Lung (tissue), 12 donors: ENCODE measurements around the gene ATP8B4. TPM values are rescaled to one million over a fixed set of nuclear protein-coding genes. Genes with fewer than 3 reads are reported as not detected.

Experiments used
- ATAC-seq: fragments of 200-7000 bp; cut with Tn5 transposase; one replicate; pipeline ENCODE4 v1.9.1; 2020; ENCODE audit warnings: moderate number of reproducible peaks; ENCODE audit not compliant: insufficient read depth, low FRiP score
- DNase-seq, 3 donors: peaks; one replicate each; pipeline ENCODE4 v3.0.0-alpha.2; 2013 to 2017
- H3K27ac ChIP-seq, 2 donors: one replicate each; pipeline ENCODE4 v1.5.1; 2013; ENCODE audit warnings: mild to moderate bottlenecking in 2 of 2, moderate library complexity in 2 of 2, control low read depth in 1 of 2, inconsistent platforms in 1 of 2, low read depth in 1 of 2, low read length in 1 of 2
- H3K27me3 ChIP-seq, 3 donors: one replicate each; pipeline ENCODE4 v1.5.1; 2013; ENCODE audit warnings: low read length in 2 of 3; ENCODE audit not compliant: control insufficient read depth in 3 of 3, insufficient read depth in 3 of 3
- H3K36me3 ChIP-seq, 4 donors: one replicate each; pipeline ENCODE4 v1.5.1; 2013; ENCODE audit warnings: low read length in 4 of 4, mild to moderate bottlenecking in 1 of 4, moderate library complexity in 1 of 4; ENCODE audit not compliant: control insufficient read depth in 4 of 4, insufficient read depth in 4 of 4
- H3K4me1 ChIP-seq, 5 donors: one replicate each; pipeline ENCODE4 v1.5.1; 2013; ENCODE audit warnings: low read length in 5 of 5, mild to moderate bottlenecking in 2 of 5, moderate library complexity in 1 of 5; ENCODE audit not compliant: control insufficient read depth in 5 of 5, insufficient read depth in 5 of 5
- H3K4me3 ChIP-seq: one replicate; pipeline ENCODE4 v1.5.1; 2013; ENCODE audit warnings: mild to moderate bottlenecking, control low read depth, moderate library complexity
- H3K9ac ChIP-seq, 2 donors: one replicate each; pipeline ENCODE4 v1.5.1; 2013; ENCODE audit warnings: low read length in 2 of 2, control low read depth in 1 of 2; ENCODE audit not compliant: insufficient read depth in 1 of 2
- H3K9me3 ChIP-seq, 4 donors: one replicate each; pipeline ENCODE4 v1.5.1; 2013; ENCODE audit warnings: low read length in 3 of 4, mild to moderate bottlenecking in 1 of 4, moderate library complexity in 1 of 4; ENCODE audit not compliant: control insufficient read depth in 4 of 4, insufficient read depth in 3 of 4
- WGBS, 2 donors: extraction: QIAGEN DNeasy Blood & Tissue Kit; methylation state at CpG; one replicate each; pipeline ENCODE4 v1.1.7; 2013; 5-methylcytosine and 5-hydroxymethylcytosine counted together
- polyA plus RNA-seq, 2 donors: library from polyadenylated mRNA; stranded (reverse); fragments of 200-250 nt; gene quantifications; one replicate each; pipeline ENCODE4 v1.2.1, GENCODE V29; 2013
- total RNA-seq, 2 donors: library from RNA; depleted of rRNA in 1 of 2; stranded (reverse); fragments of >200 nt in 1 of 2; gene quantifications; one replicate each; pipeline ENCODE4 v1.2.1, GENCODE V29; 2014 to 2021
- TF ChIP-seq, protein P1 (sequence below): IDR thresholded peaks from 2 replicates; pipeline ENCODE4 v1.5.1; 2012; ENCODE audit warnings: mild to moderate bottlenecking; ENCODE audit errors: control extremely low read depth, extremely low read depth
- donor health status: control.
- donor health status: control.
- donor health status: Bipolar disorder and iron deficiency.
- donor health status: healthy.
- donor health status: DM: yes; HTN: yes; CAD: no.

Gene ATP8B4
- total and polyA plus RNA-seq, 4 donors, result 1.6 to 23.1 (median 3.3) TPM

DNA sequence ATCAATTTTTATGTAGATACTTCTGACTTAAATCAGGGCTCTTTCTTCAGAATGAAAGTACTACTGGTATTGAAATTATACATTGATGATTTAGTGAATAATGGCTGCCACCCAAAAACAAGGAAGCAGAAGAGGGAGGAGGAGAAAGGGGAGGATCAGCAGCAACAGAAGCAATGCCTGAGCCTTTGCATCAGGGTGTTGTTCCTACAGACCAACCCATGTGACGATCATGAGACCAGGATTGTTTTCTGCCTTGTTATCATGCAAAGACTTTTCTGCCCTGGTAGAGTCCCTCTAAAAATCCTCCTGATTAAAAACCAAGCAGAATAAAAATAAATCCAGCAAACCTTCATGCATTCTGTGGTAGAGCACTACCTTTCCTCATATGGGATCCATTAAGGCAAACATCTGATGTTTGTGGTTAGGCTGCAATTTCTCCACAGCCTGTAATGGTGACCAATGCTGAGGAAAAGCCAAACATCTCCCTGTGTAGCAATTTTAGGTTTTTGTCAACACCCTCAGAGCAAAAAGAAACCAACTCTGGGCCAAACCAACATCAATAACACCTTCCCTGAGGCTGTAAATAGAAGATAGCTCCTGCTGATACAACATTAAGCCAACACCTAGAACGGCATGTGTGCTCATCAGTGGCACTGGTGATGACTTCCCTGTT, 191.7 kb downstream of the ATP8B4 start:
- WGBS, 2 donors, result 80 to 84% methylated on average over 2 of the region's 2 CpGs
- no peak for ATAC-seq
- TF ChIP-seq, protein P1, sequence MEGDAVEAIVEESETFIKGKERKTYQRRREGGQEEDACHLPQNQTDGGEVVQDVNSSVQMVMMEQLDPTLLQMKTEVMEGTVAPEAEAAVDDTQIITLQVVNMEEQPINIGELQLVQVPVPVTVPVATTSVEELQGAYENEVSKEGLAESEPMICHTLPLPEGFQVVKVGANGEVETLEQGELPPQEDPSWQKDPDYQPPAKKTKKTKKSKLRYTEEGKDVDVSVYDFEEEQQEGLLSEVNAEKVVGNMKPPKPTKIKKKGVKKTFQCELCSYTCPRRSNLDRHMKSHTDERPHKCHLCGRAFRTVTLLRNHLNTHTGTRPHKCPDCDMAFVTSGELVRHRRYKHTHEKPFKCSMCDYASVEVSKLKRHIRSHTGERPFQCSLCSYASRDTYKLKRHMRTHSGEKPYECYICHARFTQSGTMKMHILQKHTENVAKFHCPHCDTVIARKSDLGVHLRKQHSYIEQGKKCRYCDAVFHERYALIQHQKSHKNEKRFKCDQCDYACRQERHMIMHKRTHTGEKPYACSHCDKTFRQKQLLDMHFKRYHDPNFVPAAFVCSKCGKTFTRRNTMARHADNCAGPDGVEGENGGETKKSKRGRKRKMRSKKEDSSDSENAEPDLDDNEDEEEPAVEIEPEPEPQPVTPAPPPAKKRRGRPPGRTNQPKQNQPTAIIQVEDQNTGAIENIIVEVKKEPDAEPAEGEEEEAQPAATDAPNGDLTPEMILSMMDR, result no peak
- H3K4me3 ChIP-seq, result no peak overlapping the region
- no peaks in the 10 kb centered on the region for H3K27me3 ChIP-seq
- no peak overlapping the region for H3K27ac ChIP-seq
- no peak for DNase-seq
- no peaks in the 10 kb centered on the region for H3K36me3 ChIP-seq
- H3K9me3 ChIP-seq, result no peaks in the 10 kb centered on the region
- peaks cover 0 to 1% (median 0%) of the 10 kb centered on the region in 5 donors for H3K4me1 ChIP-seq
- no peak overlapping the region for H3K9ac ChIP-seq

DNA sequence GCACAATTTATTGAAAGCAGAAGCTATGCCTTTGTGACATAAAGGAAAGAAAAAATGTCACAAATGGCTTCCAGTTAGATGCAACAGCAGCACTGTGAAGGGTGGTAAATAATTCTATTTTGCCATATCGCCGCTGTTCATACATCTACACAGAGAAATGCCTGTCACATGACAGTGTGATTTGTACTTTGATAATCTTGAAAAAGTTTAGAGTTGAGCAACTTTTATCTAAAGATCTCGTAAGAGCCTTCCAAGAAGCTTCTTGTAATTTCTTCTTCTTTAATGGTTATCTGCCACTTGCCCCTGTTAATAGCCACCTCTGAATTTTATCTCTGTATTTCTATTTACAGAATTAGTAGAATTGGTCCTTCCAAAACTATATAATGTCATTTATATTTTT, 192.3 kb downstream of the ATP8B4 start:
- Histone ChIP-seq H3K4me3 (no peak overlapping the region), H3K4me1 (peaks cover 0 to 1% (median 0%) of the 10 kb centered on the region in 5 donors), H3K27ac (no peak overlapping the region), H3K36me3 (no peaks in the 10 kb centered on the region), H3K9ac (no peak overlapping the region), H3K9me3 (no peaks in the 10 kb centered on the region), H3K27me3 (no peaks in the 10 kb centered on the region)
- TF ChIP-seq, protein P1, result no peak
- no peak for ATAC-seq
- no peak for DNase-seq
- 51 to 75% methylated on average over 3 of the region's 3 CpGs for WGBS, 2 donors

DNA sequence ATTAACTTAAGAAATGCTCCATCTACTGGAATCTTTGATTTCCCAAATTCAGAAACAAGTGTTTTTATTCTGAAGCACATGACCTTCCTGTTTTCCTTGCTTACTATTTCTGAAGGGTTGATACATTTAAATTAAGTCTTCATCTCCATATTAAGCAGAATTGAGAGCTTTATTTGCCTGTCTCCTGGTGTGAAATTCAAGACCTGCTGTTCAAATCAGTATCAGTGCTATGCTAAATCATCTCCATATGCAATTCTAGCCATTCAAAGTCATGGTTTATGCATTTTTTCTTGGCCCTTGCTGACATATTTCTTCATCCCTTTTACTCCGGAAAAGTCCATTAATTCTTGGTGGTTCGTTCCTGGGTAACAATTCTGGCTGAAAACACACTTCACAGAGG, 195.4 kb downstream of the ATP8B4 start:
- DNase-seq (no peak), ATAC-seq (no peak)
- H3K27me3 ChIP-seq, result no peaks in the 10 kb centered on the region
- 91% methylated on average over 2 of the region's 2 CpGs for WGBS, 2 donors
- no peak overlapping the region for H3K9ac ChIP-seq
- no peaks in the 10 kb centered on the region for H3K9me3 ChIP-seq
- H3K4me3 ChIP-seq, result no peak overlapping the region
- TF ChIP-seq, protein P1, result no peak
- no peaks in the 10 kb centered on the region for H3K36me3 ChIP-seq
- H3K4me1 ChIP-seq, result peaks cover 0 to 10% (median 2%) of the 10 kb centered on the region in 5 donors
- no peak overlapping the region for H3K27ac ChIP-seq

DNA sequence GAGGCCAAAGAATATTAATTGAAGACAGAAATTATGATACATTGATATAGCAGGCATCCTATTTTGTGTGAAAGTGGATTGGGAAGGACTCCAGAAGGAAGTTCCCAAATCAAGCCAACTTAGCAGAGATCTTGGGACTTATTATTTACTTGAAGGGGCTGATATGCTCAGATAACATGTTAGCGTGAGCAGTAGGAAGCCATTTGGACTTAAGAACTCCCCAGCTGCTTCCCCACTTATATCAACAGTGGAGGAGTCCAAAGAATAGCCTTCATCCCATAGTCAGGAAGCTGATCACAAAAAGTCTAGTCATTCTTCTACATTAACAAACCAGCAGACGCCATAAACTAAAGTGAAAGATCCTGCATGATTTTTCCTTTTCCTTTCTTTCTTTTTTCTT, 200.0 kb downstream of the ATP8B4 start:
- Histone ChIP-seq H3K27me3 (no peaks in the 10 kb centered on the region), H3K9me3 (no peaks in the 10 kb centered on the region), H3K9ac (no peak overlapping the region), H3K4me3 (no peak overlapping the region), H3K36me3 (no peaks in the 10 kb centered on the region), H3K4me1 (peaks cover 0 to 11% (median 3%) of the 10 kb centered on the region in 5 donors), H3K27ac (no peak overlapping the region)
- TF ChIP-seq, protein P1, result no peak
- WGBS, 2 donors, result 58 to 77% methylated on average over 2 of the region's 2 CpGs
- DNase-seq, result peak in 2 of 3 donors; percentile 31 to 54
- no peak for ATAC-seq
